ENCODE results near the gene EXTL2.
"Not testable (repeated sequence)": the region's sequence is repeated elsewhere in the genome, so short reads cannot be mapped to it uniquely, and the experiment has no call there.

The EXTL2 gene

GRCh38 chr1:100936194-100936967 lies 41.7 kb upstream of the EXTL2 start:
- ChIA-PET POLR2A (no interaction called here), CTCF (interaction anchor here (2.6 to 3.7 kb wide), 2 partner anchors 14 to 352 kb away, joined by 10 to 15 read pairs; no protein-coding TSS in a partner anchor)
- DNase-seq (ENCODE audit: extremely low spot score) = no peak
- TF ChIP-seq CTCF (IDR thresholded peaks at IDR 0.05; ENCODE audit: control extremely low read depth, extremely low read depth, low read depth, missing control alignments) = no peak

GRCh38 chr1:100933555-100933954 lies 38.9 kb upstream of the EXTL2 start:
- DNase-seq (ENCODE audit: extremely low spot score); POLR2A ChIA-PET: not testable (repeated sequence)
- CTCF ChIA-PET = interaction anchor here (1.0 to 1.5 kb wide), 2 partner anchors 356 to 375 kb away, joined by 3 read pairs; no protein-coding TSS in a partner anchor

DNA sequence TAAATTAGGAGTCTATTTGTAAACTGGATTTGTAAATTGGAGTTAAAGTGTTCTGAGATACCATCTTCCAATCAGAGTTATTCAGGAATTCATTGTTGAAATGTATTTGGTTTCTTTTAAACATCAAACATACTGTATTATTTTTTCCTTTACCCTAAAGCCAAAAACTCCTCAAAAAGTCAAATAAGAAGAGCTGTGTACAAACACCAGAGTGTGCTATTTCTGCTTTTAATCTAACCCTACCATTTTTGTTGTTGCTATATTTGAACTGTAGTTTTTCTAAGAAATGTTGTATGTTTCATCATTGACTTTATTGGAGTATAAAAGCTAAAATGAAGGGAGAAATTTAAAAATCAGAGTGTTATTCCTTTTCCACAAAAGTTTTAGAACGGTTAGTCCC lies 37.1 kb upstream of the EXTL2 start:
- TF ChIP-seq CTCF (IDR thresholded peaks at IDR 0.05; ENCODE audit: control extremely low read depth, extremely low read depth, low read depth, missing control alignments) = no peak
- DNase-seq (ENCODE audit: extremely low spot score) = no peak
- ChIA-PET CTCF (interaction anchor here (1.8 kb wide), 2 partner anchors 355 to 431 kb away, joined by 4 to 5 read pairs; no protein-coding TSS in a partner anchor), POLR2A (no interaction called here)

DNA sequence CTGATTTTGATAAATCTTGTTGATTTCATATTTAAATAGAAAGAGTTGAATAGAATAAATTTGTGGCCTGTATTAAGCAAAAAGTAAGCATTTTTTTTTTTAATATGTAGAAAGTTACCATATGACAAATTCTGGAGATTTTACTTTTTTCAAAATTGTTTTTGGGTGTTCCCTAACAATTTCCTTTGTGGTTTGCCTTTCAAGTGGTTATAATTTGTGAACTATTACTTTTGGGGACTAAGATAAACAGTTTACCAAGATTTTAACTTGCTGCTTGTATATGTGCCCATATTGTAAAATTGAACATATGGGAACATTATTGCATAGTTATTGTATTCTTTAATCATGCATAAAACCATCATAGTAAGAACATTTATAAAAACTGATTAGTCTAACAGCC lies 35.9 kb upstream of the EXTL2 start:
- no peak for DNase-seq (ENCODE audit: extremely low spot score)
- POLR2A ChIA-PET = no interaction called here

DNA sequence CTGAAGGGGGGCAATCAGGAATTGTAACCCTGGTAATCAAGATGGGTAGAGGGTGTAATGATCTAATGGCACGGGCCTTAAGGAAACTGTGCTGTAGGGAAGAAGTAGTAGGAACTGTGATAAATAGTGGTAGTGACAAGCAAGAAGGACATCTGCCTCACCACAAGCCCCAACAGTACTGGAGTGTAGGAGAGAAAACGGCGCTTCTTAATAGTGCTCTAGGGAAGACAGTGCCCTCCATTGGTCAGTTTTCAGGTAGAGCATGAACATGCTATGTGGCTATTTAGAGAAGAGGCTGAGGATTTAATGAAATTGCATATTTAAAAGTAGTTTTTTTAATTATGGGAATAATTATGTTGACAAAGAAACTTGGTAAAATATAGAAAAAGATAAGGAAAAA lies 33.5 kb upstream of the EXTL2 start:
- no peak for TF ChIP-seq CTCF (IDR thresholded peaks at IDR 0.05; ENCODE audit: control extremely low read depth, extremely low read depth, low read depth, missing control alignments)
- no peak for DNase-seq (ENCODE audit: extremely low spot score)
- ChIA-PET CTCF (interaction anchor here (1.0 to 1.9 kb wide), 4 partner anchors 15 to 429 kb away, joined by 3 to 6 read pairs (median 4); no protein-coding TSS in a partner anchor), POLR2A (no interaction called here)

More for the DNA sequence above, 35.9 kb upstream of the EXTL2 start:
- CTCF ChIA-PET = interaction anchor here (1.0 kb wide), 1 partner anchor 360 kb away, joined by 3 read pairs; no protein-coding TSS in a partner anchor
- no peak for TF ChIP-seq CTCF (IDR thresholded peaks at IDR 0.05; ENCODE audit: control extremely low read depth, extremely low read depth, low read depth, missing control alignments)

- CTCF ChIA-PET = interaction anchor here (1.2 to 1.9 kb wide), 3 partner anchors 16 to 362 kb away, joined by 3 to 6 read pairs (median 4); no protein-coding TSS in a partner anchor
- POLR2A ChIA-PET = no interaction called here
- no peak for DNase-seq (ENCODE audit: extremely low spot score)
- TF ChIP-seq CTCF (IDR thresholded peaks at IDR 0.05; ENCODE audit: control extremely low read depth, extremely low read depth, low read depth, missing control alignments) = no peak
Observed at GRCh38 chr1:100927276-100927675, 32.6 kb upstream of the EXTL2 start.

DNA sequence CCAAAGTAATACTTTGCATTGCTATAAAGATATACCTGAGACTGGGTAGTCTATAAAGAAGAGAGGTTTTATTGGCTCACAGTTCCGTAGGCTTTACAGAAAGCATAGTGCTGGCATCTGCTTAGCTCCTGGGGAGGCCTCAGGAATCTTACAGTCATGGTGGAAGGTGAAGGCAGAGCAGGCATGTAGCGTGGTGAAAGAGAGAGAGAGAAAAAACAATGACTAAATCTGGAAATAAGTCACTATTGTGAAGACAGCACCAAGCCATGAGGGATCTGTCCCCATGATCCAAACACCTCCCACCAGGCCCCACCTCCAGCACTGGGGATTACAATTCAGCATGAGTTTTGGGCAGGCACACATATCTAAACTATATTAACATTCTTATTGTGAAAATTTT lies 31.6 kb upstream of the EXTL2 start:
- TF ChIP-seq CTCF (IDR thresholded peaks at IDR 0.05; ENCODE audit: control extremely low read depth, extremely low read depth, low read depth, missing control alignments) = no peak
- ChIA-PET CTCF (interaction anchor here (1.8 to 2.0 kb wide), 3 partner anchors 17 to 431 kb away, joined by 5 to 11 read pairs (median 6); no protein-coding TSS in a partner anchor), POLR2A (no interaction called here)
- no peak for DNase-seq (ENCODE audit: extremely low spot score)

All from GM10248 (cell line).